HG02870 (cell line): ENCODE data around the gene PFDN2.

Experiments used
- ATAC-seq: cut with Tn5 transposase; IDR thresholded peaks from one replicate; pipeline ENCODE4 v1.9.1; 2021; ENCODE audit warnings: mild to moderate bottlenecking, moderate library complexity; ENCODE audit not compliant: unreplicated experiment

Gene PFDN2

GRCh38 chr1:161061419-161061818, 56.4 kb downstream of the PFDN2 start:
- ATAC-seq: no peak

GRCh38 chr1:161059293-161059692, 58.5 kb downstream of the PFDN2 start:
- no peak for ATAC-seq

- no peak for ATAC-seq
These were observed 63.0 kb downstream of the PFDN2 start for GRCh38 chr1:161054805-161055204.

- ATAC-seq: no peak
These were observed 63.6 kb downstream of the PFDN2 start for GRCh38 chr1:161054232-161054631.

DNA sequence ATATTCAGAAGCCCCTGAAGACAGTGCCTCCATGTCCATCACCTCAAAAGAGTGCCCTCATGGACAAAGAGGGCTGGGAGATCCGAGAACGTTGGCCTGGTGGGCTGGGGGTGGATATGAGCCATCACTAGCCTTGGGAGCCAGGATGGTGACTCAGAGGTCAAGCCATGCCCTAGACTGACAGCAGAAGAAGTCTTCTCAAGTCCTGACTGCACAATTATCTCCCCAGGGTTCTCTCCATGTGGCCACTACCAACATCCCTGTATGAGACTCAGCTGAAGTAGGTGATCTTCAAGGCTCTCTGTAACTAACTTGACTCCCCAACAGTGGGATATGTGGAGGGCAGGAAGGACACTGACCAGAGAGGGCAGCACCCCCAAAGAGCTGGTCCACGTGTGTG, 64.9 kb downstream of the PFDN2 start:
- no peak for ATAC-seq

DNA sequence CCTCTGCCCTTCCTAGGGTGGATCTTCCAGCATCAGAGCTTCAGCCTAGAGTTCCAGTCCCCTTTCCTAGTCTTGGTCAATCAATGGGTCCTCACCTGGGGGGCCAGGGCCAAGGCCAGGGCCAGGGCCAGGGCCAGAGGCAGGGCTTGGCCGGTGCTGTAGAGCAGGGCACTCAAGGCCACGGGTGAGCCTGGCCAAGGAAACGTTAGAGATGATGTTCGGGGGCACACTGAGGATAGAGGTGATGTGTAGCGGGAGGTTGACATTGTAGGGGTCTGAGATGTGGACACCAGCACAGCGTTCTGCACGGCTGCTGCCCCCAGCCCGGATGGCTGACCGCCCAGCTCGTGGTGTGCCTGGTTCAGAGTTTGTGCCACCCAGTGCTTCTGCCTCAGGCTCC, 66.6 kb downstream of the PFDN2 start:
- ATAC-seq: no peak
